Astrocyte of the spinal cord (primary cell): ENCODE data around the gene ITGB6.
A peak's percentile ranks its signal among the peaks of the same experiment; 100 is the strongest.

Source experiments
- DNase-seq: peaks from one replicate; pipeline ENCODE4 v3.0.0; 2011; ENCODE audit warnings: low read depth, low spot score
- H3K4me3 ChIP-seq: 2 replicates; pipeline ENCODE4 v1.5.1; 2011; ENCODE audit warnings: low read depth, mild to moderate bottlenecking, low read length, moderate library complexity
- CTCF ChIP-seq: IDR thresholded peaks from 2 replicates; pipeline ENCODE4 v1.5.1; 2012; ENCODE audit warnings: low read depth, mild to moderate bottlenecking, low read length, inconsistent platforms
- in situ Hi-C: cut with HindIII; loops from 2 replicates; pipeline ENCODE4 v1.10.0; 2017; ENCODE audit warnings: low sequenced_read_pairs

Gene ITGB6

DNA sequence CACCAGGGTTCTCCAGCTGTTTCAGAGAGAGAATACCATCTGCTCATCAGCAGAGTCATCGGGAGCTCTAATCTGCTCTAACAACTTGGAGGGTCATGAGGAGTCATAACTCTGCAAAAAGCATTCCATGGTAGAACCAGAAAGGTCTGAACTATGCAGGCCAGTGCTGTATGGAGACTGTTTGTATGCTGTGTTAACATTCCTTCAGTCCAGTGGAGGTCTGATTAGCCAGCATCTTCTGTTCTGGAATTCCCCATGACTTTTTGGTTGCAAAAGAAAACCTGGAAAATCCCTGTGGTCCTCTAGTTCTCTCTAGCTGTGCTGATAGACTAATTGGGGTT, 9.4 kb upstream of the ITGB6 start:
- TF ChIP-seq CTCF, result no peak
- no peak overlapping the region for H3K4me3 ChIP-seq
- DNase-seq, result peak; percentile 82
- in situ Hi-C loops, result no loop called here

- H3K4me3 ChIP-seq, result no peak overlapping the region
- in situ Hi-C loops, result no loop called here
- TF ChIP-seq CTCF, result no peak
- no peak for DNase-seq
These were observed 8.8 kb upstream of the ITGB6 start for GRCh38 chr2:160208655-160209515.

DNA sequence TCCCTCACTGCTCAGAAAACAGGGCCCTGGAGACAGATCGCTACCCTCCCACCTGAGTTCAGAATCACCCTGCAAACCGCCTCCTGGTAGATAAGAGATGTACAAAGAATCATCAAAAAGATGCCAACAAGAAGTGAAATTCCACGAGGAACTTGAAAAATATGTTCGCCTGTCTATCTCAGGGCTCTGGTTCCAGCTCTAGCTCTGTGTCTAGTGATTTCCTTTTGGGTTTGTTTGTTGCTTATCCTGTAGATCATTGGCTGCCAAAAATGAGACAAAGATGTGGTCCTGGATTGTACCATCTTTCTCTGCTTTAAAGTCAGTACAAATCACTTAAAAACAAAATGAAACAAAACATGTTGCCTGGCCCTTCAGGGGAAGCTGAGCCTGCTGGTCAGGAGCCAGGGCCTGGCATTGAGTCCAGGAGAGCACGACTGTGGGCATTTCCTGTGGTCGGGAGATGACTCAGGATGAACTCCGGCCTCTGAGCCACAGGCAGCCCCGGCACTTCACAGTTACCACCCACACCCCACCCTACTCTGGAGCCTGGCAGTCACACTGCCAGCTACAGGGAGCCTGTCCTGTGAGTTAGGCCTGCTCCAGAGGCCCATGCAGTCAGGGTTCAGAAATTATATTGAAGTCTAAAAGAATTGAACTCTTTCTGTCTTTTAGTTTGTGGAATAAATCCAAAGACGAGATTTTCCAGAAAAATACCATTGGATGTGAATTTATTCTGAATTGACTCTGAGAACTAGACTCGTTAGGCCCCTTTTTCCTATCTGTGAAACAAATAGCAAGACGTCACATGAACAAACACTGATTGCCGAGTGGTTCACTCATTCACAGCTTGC, 8.0 kb upstream of the ITGB6 start:
- no peak overlapping the region for H3K4me3 ChIP-seq
- in situ Hi-C loops, result no loop called here
- peak; percentile 94 for DNase-seq
- TF ChIP-seq CTCF, result no peak

GRCh38 chr2:160207271-160207670, 7.2 kb upstream of the ITGB6 start:
- no peak for TF ChIP-seq CTCF
- no peak for DNase-seq
- H3K4me3 ChIP-seq, result no peak overlapping the region
- in situ Hi-C loops, result no loop called here

GRCh38 chr2:160206436-160206835, 6.4 kb upstream of the ITGB6 start:
- no peak for TF ChIP-seq CTCF
- no peak overlapping the region for H3K4me3 ChIP-seq
- in situ Hi-C loops, result no loop called here

DNA sequence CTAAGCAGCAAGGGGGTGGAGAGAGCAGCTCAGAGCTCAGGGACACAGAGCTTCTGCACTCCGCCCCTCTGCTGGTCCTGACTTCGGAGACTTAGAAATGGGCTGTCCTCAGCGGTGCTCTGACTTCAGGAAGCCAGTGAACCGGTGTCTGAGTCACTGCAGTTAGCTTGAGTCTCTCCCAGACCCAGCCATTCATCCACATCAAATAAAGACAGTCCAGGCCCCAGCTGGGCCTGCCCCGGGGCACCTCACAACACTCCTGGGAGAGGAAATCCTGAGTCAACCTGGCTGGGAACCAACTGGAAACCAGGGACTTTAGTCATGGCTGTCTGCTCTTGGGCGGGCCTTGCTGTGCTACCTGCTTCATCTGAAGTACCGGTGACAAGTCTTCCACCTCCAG, 5.4 kb upstream of the ITGB6 start:
- peak; percentile 99 for DNase-seq

More at GRCh38 chr2:160206436-160206835, 6.4 kb upstream of the ITGB6 start:
- no peak for DNase-seq

More for the DNA sequence above, 5.4 kb upstream of the ITGB6 start:
- peak overlapping the region; percentile 1 for H3K4me3 ChIP-seq
- in situ Hi-C loops, result no loop called here
- no peak for TF ChIP-seq CTCF
